HEK293 (cell line): Measurements from ENCODE around the gene RPS10.
A peak's percentile ranks its signal among the peaks of the same experiment; 100 is the strongest.

Source experiments
- KLF1 ChIP-seq: fragments of 450-650 bp; formaldehyde crosslinking; IDR thresholded peaks from 2 replicates; pipeline ENCODE4 v1.5.1; 2016; ENCODE audit warnings: missing biosample characterization, missing genetic modification characterization
- TRIM28 ChIP-seq: IDR thresholded peaks from 2 replicates; pipeline ENCODE4 v1.6.1; 2011; ENCODE audit warnings: low read length, control low read depth, borderline replicate concordance
- ZEB2 ChIP-seq: fragments of 450-650 bp; formaldehyde crosslinking; IDR thresholded peaks from 2 replicates; pipeline ENCODE4 v1.5.1; 2016; ENCODE audit warnings: missing biosample characterization, missing genetic modification characterization
- ZFHX2 ChIP-seq: fragments of 450-650 bp; formaldehyde crosslinking; conservative IDR thresholded peaks from 2 replicates; pipeline ENCODE4 v1.5.1; 2016; ENCODE audit warnings: missing biosample characterization, missing genetic modification characterization
- ZNF10 ChIP-seq: fragments of 450-650 bp; formaldehyde crosslinking; IDR thresholded peaks from 2 replicates; pipeline ENCODE4 v1.5.1; 2017; ENCODE audit warnings: missing biosample characterization, missing genetic modification characterization
- ZNF133 ChIP-seq: fragments of 450-650 bp; formaldehyde crosslinking; IDR thresholded peaks from 2 replicates; pipeline ENCODE4 v1.5.1; 2016; ENCODE audit warnings: missing biosample characterization, missing genetic modification characterization
- ZNF169 ChIP-seq: fragments of 450-650 bp; formaldehyde crosslinking; IDR thresholded peaks from 2 replicates; pipeline ENCODE4 v1.5.1; 2016; ENCODE audit warnings: missing biosample characterization, missing genetic modification characterization
- ZNF354C ChIP-seq: fragments of 450-650 bp; formaldehyde crosslinking; IDR thresholded peaks from 2 replicates; pipeline ENCODE4 v1.5.1; 2016; ENCODE audit warnings: missing biosample characterization, missing genetic modification characterization, low read depth, borderline replicate concordance
- ZNF366 ChIP-seq: fragments of 450-650 bp; formaldehyde crosslinking; conservative IDR thresholded peaks from 2 replicates; pipeline ENCODE4 v1.5.1; 2016; ENCODE audit warnings: missing biosample characterization, missing genetic modification characterization
- ZNF391 ChIP-seq: fragments of 450-650 bp; formaldehyde crosslinking; IDR thresholded peaks from 2 replicates; pipeline ENCODE4 v1.5.1; 2016; ENCODE audit warnings: low read depth, missing biosample characterization, missing genetic modification characterization, borderline replicate concordance
- ZNF423 ChIP-seq: fragments of 450-650 bp; formaldehyde crosslinking; IDR thresholded peaks from 2 replicates; pipeline ENCODE4 v1.5.1; 2016; ENCODE audit warnings: missing biosample characterization, missing genetic modification characterization
- ZNF426 ChIP-seq: fragments of 450-650 bp; formaldehyde crosslinking; IDR thresholded peaks from 2 replicates; pipeline ENCODE4 v1.5.1; 2017; ENCODE audit warnings: missing biosample characterization, missing genetic modification characterization, mild to moderate bottlenecking, inconsistent platforms, moderate library complexity
- ZNF48 ChIP-seq: fragments of 450-650 bp; formaldehyde crosslinking; IDR thresholded peaks from 2 replicates; pipeline ENCODE4 v1.5.1; 2016; ENCODE audit warnings: missing biosample characterization, missing genetic modification characterization
- ZNF548 ChIP-seq: fragments of 450-650 bp; formaldehyde crosslinking; IDR thresholded peaks from 2 replicates; pipeline ENCODE4 v1.5.1; 2016; ENCODE audit warnings: missing biosample characterization, missing genetic modification characterization
- ZNF558 ChIP-seq: fragments of 450-650 bp; formaldehyde crosslinking; IDR thresholded peaks from 2 replicates; pipeline ENCODE4 v1.5.1; 2016; ENCODE audit warnings: missing biosample characterization, missing genetic modification characterization
- ZNF560 ChIP-seq: fragments of 450-650 bp; formaldehyde crosslinking; IDR thresholded peaks from 2 replicates; pipeline ENCODE4 v1.5.1; 2017; ENCODE audit warnings: missing biosample characterization, missing genetic modification characterization, borderline replicate concordance
- ZNF600 ChIP-seq: fragments of 450-650 bp; formaldehyde crosslinking; IDR thresholded peaks from 2 replicates; pipeline ENCODE4 v1.5.1; 2016; ENCODE audit warnings: missing biosample characterization, missing genetic modification characterization
- ZNF692 ChIP-seq: fragments of 450-650 bp; formaldehyde crosslinking; IDR thresholded peaks from 2 replicates; pipeline ENCODE4 v1.5.1; 2016; ENCODE audit warnings: missing biosample characterization, missing genetic modification characterization
- TF ChIP-seq, protein P1 (sequence below): fragments of 450-650 bp; formaldehyde crosslinking; IDR thresholded peaks from 2 replicates; pipeline ENCODE4 v1.5.1; 2016; ENCODE audit warnings: missing biosample characterization, missing genetic modification characterization, borderline replicate concordance
- TF ChIP-seq, protein P2 (sequence below): fragments of 450-650 bp; formaldehyde crosslinking; IDR thresholded peaks from 2 replicates; pipeline ENCODE4 v1.5.1; 2016; ENCODE audit warnings: missing biosample characterization, missing genetic modification characterization, borderline replicate concordance
- TF ChIP-seq, protein P3 (sequence below): fragments of 450-650 bp; formaldehyde crosslinking; IDR thresholded peaks from 2 replicates; pipeline ENCODE4 v1.5.1; 2016; ENCODE audit warnings: missing biosample characterization, missing genetic modification characterization
- TF ChIP-seq, protein P4 (sequence below): fragments of 450-650 bp; formaldehyde crosslinking; IDR thresholded peaks from 2 replicates; pipeline ENCODE4 v1.5.1; 2017; ENCODE audit warnings: missing biosample characterization, missing genetic modification characterization
- TF ChIP-seq, protein P5 (sequence below): fragments of 450-650 bp; formaldehyde crosslinking; IDR thresholded peaks from 2 replicates; pipeline ENCODE4 v1.5.1; 2017; ENCODE audit warnings: missing biosample characterization, missing genetic modification characterization

RPS10 gene

GRCh38 chr6:34391786-34392496, 33.9 kb downstream of the RPS10 start (continued):
- TF ChIP-seq ZNF692 = peak; percentile 45
- TF ChIP-seq ZNF366 (tag by site-specific recombination) = no peak
- no peak for TF ChIP-seq ZNF133 (tag by site-specific recombination)
- peak; percentile 70 for TF ChIP-seq ZNF600
- TF ChIP-seq KLF1 = peak; percentile 84
- TF ChIP-seq, protein P1, sequence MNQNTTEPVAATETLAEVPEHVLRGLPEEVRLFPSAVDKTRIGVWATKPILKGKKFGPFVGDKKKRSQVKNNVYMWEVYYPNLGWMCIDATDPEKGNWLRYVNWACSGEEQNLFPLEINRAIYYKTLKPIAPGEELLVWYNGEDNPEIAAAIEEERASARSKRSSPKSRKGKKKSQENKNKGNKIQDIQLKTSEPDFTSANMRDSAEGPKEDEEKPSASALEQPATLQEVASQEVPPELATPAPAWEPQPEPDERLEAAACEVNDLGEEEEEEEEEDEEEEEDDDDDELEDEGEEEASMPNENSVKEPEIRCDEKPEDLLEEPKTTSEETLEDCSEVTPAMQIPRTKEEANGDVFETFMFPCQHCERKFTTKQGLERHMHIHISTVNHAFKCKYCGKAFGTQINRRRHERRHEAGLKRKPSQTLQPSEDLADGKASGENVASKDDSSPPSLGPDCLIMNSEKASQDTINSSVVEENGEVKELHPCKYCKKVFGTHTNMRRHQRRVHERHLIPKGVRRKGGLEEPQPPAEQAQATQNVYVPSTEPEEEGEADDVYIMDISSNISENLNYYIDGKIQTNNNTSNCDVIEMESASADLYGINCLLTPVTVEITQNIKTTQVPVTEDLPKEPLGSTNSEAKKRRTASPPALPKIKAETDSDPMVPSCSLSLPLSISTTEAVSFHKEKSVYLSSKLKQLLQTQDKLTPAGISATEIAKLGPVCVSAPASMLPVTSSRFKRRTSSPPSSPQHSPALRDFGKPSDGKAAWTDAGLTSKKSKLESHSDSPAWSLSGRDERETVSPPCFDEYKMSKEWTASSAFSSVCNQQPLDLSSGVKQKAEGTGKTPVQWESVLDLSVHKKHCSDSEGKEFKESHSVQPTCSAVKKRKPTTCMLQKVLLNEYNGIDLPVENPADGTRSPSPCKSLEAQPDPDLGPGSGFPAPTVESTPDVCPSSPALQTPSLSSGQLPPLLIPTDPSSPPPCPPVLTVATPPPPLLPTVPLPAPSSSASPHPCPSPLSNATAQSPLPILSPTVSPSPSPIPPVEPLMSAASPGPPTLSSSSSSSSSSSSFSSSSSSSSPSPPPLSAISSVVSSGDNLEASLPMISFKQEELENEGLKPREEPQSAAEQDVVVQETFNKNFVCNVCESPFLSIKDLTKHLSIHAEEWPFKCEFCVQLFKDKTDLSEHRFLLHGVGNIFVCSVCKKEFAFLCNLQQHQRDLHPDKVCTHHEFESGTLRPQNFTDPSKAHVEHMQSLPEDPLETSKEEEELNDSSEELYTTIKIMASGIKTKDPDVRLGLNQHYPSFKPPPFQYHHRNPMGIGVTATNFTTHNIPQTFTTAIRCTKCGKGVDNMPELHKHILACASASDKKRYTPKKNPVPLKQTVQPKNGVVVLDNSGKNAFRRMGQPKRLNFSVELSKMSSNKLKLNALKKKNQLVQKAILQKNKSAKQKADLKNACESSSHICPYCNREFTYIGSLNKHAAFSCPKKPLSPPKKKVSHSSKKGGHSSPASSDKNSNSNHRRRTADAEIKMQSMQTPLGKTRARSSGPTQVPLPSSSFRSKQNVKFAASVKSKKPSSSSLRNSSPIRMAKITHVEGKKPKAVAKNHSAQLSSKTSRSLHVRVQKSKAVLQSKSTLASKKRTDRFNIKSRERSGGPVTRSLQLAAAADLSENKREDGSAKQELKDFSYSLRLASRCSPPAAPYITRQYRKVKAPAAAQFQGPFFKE (tag by site-specific recombination) = no peak
- TF ChIP-seq, protein P2, sequence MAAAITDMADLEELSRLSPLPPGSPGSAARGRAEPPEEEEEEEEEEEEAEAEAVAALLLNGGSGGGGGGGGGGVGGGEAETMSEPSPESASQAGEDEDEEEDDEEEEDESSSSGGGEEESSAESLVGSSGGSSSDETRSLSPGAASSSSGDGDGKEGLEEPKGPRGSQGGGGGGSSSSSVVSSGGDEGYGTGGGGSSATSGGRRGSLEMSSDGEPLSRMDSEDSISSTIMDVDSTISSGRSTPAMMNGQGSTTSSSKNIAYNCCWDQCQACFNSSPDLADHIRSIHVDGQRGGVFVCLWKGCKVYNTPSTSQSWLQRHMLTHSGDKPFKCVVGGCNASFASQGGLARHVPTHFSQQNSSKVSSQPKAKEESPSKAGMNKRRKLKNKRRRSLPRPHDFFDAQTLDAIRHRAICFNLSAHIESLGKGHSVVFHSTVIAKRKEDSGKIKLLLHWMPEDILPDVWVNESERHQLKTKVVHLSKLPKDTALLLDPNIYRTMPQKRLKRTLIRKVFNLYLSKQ (tag by site-specific recombination) = no peak
- no peak for TF ChIP-seq ZNF426
- no peak for TF ChIP-seq ZNF548 (tag by site-specific recombination)
- TF ChIP-seq ZEB2 (tag by site-specific recombination) = peak; percentile 68
- TF ChIP-seq ZNF423 (tag by site-specific recombination) = no peak
- TF ChIP-seq ZFHX2 (tag by site-specific recombination) = no peak
- TF ChIP-seq, protein P3, sequence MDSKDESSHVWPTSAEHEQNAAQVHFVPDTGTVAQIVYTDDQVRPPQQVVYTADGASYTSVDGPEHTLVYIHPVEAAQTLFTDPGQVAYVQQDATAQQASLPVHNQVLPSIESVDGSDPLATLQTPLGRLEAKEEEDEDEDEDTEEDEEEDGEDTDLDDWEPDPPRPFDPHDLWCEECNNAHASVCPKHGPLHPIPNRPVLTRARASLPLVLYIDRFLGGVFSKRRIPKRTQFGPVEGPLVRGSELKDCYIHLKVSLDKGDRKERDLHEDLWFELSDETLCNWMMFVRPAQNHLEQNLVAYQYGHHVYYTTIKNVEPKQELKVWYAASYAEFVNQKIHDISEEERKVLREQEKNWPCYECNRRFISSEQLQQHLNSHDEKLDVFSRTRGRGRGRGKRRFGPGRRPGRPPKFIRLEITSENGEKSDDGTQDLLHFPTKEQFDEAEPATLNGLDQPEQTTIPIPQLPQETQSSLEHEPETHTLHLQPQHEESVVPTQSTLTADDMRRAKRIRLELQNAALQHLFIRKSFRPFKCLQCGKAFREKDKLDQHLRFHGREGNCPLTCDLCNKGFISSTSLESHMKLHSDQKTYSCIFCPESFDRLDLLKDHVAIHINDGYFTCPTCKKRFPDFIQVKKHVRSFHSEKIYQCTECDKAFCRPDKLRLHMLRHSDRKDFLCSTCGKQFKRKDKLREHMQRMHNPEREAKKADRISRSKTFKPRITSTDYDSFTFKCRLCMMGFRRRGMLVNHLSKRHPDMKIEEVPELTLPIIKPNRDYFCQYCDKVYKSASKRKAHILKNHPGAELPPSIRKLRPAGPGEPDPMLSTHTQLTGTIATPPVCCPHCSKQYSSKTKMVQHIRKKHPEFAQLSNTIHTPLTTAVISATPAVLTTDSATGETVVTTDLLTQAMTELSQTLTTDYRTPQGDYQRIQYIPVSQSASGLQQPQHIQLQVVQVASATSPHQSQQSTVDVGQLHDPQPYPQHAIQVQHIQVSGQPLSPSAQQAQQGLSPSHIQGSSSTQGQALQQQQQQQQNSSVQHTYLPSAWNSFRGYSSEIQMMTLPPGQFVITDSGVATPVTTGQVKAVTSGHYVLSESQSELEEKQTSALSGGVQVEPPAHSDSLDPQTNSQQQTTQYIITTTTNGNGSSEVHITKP (tag by site-specific recombination) = 0 out of 2 replicates have a peak, but pooled peaks have one; percentile 53
- TF ChIP-seq TRIM28 = no peak
- TF ChIP-seq ZNF169 (tag by site-specific recombination) = no peak
- TF ChIP-seq ZNF558 (tag by site-specific recombination) = no peak
- no peak for TF ChIP-seq ZNF391 (tag by site-specific recombination)
- TF ChIP-seq, protein P4, sequence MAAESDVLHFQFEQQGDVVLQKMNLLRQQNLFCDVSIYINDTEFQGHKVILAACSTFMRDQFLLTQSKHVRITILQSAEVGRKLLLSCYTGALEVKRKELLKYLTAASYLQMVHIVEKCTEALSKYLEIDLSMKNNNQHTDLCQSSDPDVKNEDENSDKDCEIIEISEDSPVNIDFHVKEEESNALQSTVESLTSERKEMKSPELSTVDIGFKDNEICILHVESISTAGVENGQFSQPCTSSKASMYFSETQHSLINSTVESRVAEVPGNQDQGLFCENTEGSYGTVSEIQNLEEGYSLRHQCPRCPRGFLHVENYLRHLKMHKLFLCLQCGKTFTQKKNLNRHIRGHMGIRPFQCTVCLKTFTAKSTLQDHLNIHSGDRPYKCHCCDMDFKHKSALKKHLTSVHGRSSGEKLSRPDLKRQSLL (tag by site-specific recombination) = no peak
- no peak for TF ChIP-seq ZNF10 (tag by site-specific recombination)
- TF ChIP-seq ZNF560 (tag by site-specific recombination) = no peak
- TF ChIP-seq ZNF48 (tag by site-specific recombination) = no peak
- TF ChIP-seq, protein P5, sequence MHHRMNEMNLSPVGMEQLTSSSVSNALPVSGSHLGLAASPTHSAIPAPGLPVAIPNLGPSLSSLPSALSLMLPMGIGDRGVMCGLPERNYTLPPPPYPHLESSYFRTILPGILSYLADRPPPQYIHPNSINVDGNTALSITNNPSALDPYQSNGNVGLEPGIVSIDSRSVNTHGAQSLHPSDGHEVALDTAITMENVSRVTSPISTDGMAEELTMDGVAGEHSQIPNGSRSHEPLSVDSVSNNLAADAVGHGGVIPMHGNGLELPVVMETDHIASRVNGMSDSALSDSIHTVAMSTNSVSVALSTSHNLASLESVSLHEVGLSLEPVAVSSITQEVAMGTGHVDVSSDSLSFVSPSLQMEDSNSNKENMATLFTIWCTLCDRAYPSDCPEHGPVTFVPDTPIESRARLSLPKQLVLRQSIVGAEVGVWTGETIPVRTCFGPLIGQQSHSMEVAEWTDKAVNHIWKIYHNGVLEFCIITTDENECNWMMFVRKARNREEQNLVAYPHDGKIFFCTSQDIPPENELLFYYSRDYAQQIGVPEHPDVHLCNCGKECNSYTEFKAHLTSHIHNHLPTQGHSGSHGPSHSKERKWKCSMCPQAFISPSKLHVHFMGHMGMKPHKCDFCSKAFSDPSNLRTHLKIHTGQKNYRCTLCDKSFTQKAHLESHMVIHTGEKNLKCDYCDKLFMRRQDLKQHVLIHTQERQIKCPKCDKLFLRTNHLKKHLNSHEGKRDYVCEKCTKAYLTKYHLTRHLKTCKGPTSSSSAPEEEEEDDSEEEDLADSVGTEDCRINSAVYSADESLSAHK (tag by site-specific recombination) = no peak
- no peak for TF ChIP-seq ZNF354C (tag by site-specific recombination)
